HepG2 (cell line): ENCODE results near the gene NUDT22. TPM values are rescaled to one million over a fixed set of nuclear protein-coding genes. Genes with fewer than 3 reads are reported as not detected.

Experiments
- ADNP ChIP-seq: sonication (generic); formaldehyde crosslinking; IDR thresholded peaks from 2 replicates; pipeline ENCODE4 v1.4.0; 2020; ENCODE audit warnings: missing genetic modification reagents
- CHCHD3 ChIP-seq: sonication (generic); formaldehyde crosslinking; IDR thresholded peaks from 2 replicates; pipeline ENCODE4 v1.8.0; 2022; ENCODE audit warnings: mild to moderate bottlenecking, missing genetic modification reagents, moderate library complexity
- DBP ChIP-seq: sonication (generic); formaldehyde crosslinking; IDR thresholded peaks from 2 replicates; pipeline ENCODE4 v1.4.0; 2020; ENCODE audit warnings: missing genetic modification reagents; ENCODE audit errors: not compliant biosample characterization
- DRAP1 ChIP-seq: IDR thresholded peaks from 2 replicates; pipeline ENCODE4 v1.6.1; 2016; ENCODE audit warnings: missing genetic modification reagents, missing compliant biosample characterization
- JUN ChIP-seq: sonication (generic); formaldehyde crosslinking; IDR thresholded peaks from 2 replicates; pipeline ENCODE4 v1.4.0; 2020; ENCODE audit warnings: mild to moderate bottlenecking, missing genetic modification reagents
- MYNN ChIP-seq: sonication (generic); formaldehyde crosslinking; IDR thresholded peaks from 2 replicates; pipeline ENCODE4 v1.4.0; 2020; ENCODE audit warnings: mild to moderate bottlenecking, low read depth, missing genetic modification reagents
- NFKB2 ChIP-seq: sonication (generic); formaldehyde crosslinking; IDR thresholded peaks from 2 replicates; pipeline ENCODE4 v1.4.0; 2020; ENCODE audit warnings: missing genetic modification reagents, borderline replicate concordance
- NR1H2 ChIP-seq: sonication (generic); formaldehyde crosslinking; IDR thresholded peaks from 2 replicates; pipeline ENCODE4 v1.8.1; 2022; ENCODE audit warnings: low read depth, missing genetic modification reagents, borderline replicate concordance
- RAD21 ChIP-seq: fragments of 450-650 bp; formaldehyde crosslinking; IDR thresholded peaks from 2 replicates; pipeline ENCODE4 v1.5.0; 2020; ENCODE audit warnings: mild to moderate bottlenecking
- STAT5B ChIP-seq: sonication (generic); formaldehyde crosslinking; IDR thresholded peaks from 2 replicates; pipeline ENCODE4 v1.4.0; 2020; ENCODE audit warnings: missing genetic modification reagents
- ZBTB8A ChIP-seq: sonication (generic); formaldehyde crosslinking; IDR thresholded peaks from 2 replicates; pipeline ENCODE4 v1.4.0; 2020; ENCODE audit warnings: mild to moderate bottlenecking, low read depth, missing genetic modification reagents, borderline replicate concordance
- ZFP41 ChIP-seq: sonication (generic); formaldehyde crosslinking; IDR thresholded peaks from 2 replicates; pipeline ENCODE4 v1.4.0; 2020; ENCODE audit warnings: mild to moderate bottlenecking, missing genetic modification reagents, borderline replicate concordance
- ZNF572 ChIP-seq: sonication (generic); formaldehyde crosslinking; IDR thresholded peaks from 2 replicates; pipeline ENCODE4 v1.5.1; 2020; ENCODE audit warnings: mild to moderate bottlenecking, missing genetic modification reagents
- ZNF816 ChIP-seq: sonication (generic); formaldehyde crosslinking; IDR thresholded peaks from 2 replicates; pipeline ENCODE4 v1.8.0; 2022; ENCODE audit warnings: missing genetic modification reagents, mild to moderate bottlenecking, borderline replicate concordance
- polyA plus RNA-seq, 8 experiments: library from polyadenylated mRNA; depleted of rRNA in 3 of 8; stranded (reverse) in 7 of 8; unstranded in 1 of 8; fragments of >200 nt; fragmentation: Illumina TruSeq in 4 of 8; extraction: Trizol in 4 of 8; gene quantifications; 2 replicates each; pipeline versions ENCODE4 v1.2.1 to v1.2.3, GENCODE V29; 2011 to 2016; ENCODE audit warnings: low read depth in 4 of 8, missing spikeins in 1 of 8, mixed read lengths in 1 of 8; ENCODE audit not compliant: insufficient read depth in 1 of 8
- total RNA-seq, 5 experiments: library from RNA; depleted of rRNA; stranded (reverse); fragments of >200 nt; fragmentation: Illumina TruSeq; extraction: Trizol; gene quantifications; 2 replicates each; pipeline ENCODE4 v1.2.3, GENCODE V29; 2016; ENCODE audit warnings: low read depth in 1 of 5
- TF ChIP-seq, protein P1 (sequence below): sonication (generic); formaldehyde crosslinking; IDR thresholded peaks from 2 replicates; pipeline ENCODE4 v1.4.0; 2020; ENCODE audit warnings: mild to moderate bottlenecking, missing genetic modification reagents
- TF ChIP-seq, protein P2 (sequence below): sonication (generic); formaldehyde crosslinking; IDR thresholded peaks from 2 replicates; pipeline ENCODE4 v1.4.0; 2020; ENCODE audit warnings: missing genetic modification reagents
- TF ChIP-seq, protein P3 (sequence below): sonication (generic); formaldehyde crosslinking; conservative IDR thresholded peaks from 2 replicates; pipeline ENCODE4 v1.4.0; 2020; ENCODE audit warnings: mild to moderate bottlenecking, missing genetic modification reagents, moderate library complexity

NUDT22 gene
- total and polyA plus RNA-seq, 2 of the 13 experiments (the other 11 are each of a cell fraction or from before 2014, with no cell fraction given), result 33.5 to 39.8 TPM

GRCh38 chr11:64268893-64269539, 42.9 kb downstream of the NUDT22 start (continued):
- TF ChIP-seq, protein P1, sequence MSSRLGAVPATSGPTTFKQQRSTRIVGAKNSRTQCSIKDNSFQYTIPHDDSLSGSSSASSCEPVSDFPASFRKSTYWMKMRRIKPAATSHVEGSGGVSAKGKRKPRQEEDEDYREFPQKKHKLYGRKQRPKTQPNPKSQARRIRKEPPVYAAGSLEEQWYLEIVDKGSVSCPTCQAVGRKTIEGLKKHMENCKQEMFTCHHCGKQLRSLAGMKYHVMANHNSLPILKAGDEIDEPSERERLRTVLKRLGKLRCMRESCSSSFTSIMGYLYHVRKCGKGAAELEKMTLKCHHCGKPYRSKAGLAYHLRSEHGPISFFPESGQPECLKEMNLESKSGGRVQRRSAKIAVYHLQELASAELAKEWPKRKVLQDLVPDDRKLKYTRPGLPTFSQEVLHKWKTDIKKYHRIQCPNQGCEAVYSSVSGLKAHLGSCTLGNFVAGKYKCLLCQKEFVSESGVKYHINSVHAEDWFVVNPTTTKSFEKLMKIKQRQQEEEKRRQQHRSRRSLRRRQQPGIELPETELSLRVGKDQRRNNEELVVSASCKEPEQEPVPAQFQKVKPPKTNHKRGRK (CRISPR knock-in tag), result no peak
- no peak for TF ChIP-seq STAT5B (CRISPR knock-in tag)
- TF ChIP-seq CHCHD3 (CRISPR knock-in tag), result no peak
- TF ChIP-seq MYNN (CRISPR knock-in tag), result no peak
- TF ChIP-seq, protein P2, sequence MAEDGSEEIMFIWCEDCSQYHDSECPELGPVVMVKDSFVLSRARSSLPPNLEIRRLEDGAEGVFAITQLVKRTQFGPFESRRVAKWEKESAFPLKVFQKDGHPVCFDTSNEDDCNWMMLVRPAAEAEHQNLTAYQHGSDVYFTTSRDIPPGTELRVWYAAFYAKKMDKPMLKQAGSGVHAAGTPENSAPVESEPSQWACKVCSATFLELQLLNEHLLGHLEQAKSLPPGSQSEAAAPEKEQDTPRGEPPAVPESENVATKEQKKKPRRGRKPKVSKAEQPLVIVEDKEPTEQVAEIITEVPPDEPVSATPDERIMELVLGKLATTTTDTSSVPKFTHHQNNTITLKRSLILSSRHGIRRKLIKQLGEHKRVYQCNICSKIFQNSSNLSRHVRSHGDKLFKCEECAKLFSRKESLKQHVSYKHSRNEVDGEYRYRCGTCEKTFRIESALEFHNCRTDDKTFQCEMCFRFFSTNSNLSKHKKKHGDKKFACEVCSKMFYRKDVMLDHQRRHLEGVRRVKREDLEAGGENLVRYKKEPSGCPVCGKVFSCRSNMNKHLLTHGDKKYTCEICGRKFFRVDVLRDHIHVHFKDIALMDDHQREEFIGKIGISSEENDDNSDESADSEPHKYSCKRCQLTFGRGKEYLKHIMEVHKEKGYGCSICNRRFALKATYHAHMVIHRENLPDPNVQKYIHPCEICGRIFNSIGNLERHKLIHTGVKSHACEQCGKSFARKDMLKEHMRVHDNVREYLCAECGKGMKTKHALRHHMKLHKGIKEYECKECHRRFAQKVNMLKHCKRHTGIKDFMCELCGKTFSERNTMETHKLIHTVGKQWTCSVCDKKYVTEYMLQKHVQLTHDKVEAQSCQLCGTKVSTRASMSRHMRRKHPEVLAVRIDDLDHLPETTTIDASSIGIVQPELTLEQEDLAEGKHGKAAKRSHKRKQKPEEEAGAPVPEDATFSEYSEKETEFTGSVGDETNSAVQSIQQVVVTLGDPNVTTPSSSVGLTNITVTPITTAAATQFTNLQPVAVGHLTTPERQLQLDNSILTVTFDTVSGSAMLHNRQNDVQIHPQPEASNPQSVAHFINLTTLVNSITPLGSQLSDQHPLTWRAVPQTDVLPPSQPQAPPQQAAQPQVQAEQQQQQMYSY (CRISPR knock-in tag), result no peak
- TF ChIP-seq ZNF572 (CRISPR knock-in tag), result no peak
- no peak for TF ChIP-seq ZBTB8A (CRISPR knock-in tag)
- no peak for TF ChIP-seq DRAP1 (CRISPR knock-in tag)
- TF ChIP-seq NR1H2 (CRISPR knock-in tag), result no peak
- TF ChIP-seq ADNP, result no peak
- TF ChIP-seq NFKB2 (CRISPR knock-in tag), result no peak
- TF ChIP-seq, protein P3, sequence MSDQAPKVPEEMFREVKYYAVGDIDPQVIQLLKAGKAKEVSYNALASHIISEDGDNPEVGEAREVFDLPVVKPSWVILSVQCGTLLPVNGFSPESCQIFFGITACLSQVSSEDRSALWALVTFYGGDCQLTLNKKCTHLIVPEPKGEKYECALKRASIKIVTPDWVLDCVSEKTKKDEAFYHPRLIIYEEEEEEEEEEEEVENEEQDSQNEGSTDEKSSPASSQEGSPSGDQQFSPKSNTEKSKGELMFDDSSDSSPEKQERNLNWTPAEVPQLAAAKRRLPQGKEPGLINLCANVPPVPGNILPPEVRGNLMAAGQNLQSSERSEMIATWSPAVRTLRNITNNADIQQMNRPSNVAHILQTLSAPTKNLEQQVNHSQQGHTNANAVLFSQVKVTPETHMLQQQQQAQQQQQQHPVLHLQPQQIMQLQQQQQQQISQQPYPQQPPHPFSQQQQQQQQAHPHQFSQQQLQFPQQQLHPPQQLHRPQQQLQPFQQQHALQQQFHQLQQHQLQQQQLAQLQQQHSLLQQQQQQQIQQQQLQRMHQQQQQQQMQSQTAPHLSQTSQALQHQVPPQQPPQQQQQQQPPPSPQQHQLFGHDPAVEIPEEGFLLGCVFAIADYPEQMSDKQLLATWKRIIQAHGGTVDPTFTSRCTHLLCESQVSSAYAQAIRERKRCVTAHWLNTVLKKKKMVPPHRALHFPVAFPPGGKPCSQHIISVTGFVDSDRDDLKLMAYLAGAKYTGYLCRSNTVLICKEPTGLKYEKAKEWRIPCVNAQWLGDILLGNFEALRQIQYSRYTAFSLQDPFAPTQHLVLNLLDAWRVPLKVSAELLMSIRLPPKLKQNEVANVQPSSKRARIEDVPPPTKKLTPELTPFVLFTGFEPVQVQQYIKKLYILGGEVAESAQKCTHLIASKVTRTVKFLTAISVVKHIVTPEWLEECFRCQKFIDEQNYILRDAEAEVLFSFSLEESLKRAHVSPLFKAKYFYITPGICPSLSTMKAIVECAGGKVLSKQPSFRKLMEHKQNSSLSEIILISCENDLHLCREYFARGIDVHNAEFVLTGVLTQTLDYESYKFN (CRISPR knock-in tag), result no peak
- TF ChIP-seq ZNF816 (CRISPR knock-in tag), result no peak
- peak; percentile 27 for TF ChIP-seq DBP (CRISPR knock-in tag)
- TF ChIP-seq ZFP41 (CRISPR knock-in tag), result no peak
- no peak for TF ChIP-seq RAD21
- no peak for TF ChIP-seq JUN (CRISPR knock-in tag)
